Activated effector memory CD4-positive, alpha-beta T cell treated with Interleukin-2 at 50 U/mL for 16 hours (primary cell): ENCODE data around the gene MAP1LC3A.

Experiments used
- DNase-seq: peaks from one replicate; pipeline ENCODE4 v3.0.0-alpha.2; 2020

Gene MAP1LC3A

DNA sequence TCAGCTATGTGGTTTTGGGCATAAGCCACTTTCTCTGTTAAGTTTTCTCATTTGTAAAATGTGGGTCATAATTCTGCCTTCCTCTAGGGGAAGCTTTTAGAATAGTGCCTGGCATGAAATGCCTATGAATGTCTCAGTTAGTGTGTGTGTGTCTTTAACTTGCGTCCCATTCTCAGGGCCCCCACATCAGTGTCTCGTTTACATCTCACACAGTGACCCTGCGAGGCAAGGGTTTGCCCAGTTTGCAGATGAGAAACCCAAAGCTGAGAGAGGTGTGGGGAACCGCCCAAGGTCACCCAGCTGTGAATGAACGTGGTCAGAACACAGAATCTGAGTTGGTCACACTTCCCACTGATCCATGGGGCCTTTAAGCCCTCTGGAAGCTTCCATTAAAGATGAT, 28.2 kb upstream of the MAP1LC3A start:
- DNase-seq = no peak

DNA sequence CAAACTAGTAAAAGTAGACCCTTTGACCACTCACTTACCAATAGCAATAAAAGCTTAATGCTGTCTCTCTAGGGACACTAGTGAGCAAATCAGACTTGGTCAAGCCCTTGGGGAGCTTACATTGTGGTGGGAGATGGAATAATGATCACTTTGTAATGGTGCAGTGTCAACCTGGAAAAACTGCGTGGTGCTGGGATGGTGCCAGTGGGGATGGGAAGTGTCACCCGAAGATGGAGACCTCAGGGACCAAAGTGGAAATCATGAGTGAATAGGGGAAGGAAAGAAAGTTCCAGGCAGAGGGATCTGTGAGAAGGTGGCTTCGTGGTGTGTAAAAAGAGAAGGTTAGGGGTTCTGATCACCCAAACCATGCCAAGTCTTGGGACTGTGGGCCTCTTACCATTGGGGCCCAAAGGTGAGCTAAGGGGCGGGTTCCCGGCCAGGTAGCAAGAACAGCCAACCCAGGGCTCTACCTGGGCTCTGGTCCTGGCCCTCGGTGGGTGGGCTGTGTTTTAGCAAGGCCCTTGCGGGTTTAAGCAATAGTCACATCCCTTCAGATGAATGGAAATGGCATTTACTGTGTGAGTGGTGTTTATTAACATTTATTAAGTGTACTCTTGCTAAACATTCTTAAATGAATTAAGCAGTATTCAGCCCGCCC, 26.8 kb upstream of the MAP1LC3A start:
- no peak for DNase-seq

DNA sequence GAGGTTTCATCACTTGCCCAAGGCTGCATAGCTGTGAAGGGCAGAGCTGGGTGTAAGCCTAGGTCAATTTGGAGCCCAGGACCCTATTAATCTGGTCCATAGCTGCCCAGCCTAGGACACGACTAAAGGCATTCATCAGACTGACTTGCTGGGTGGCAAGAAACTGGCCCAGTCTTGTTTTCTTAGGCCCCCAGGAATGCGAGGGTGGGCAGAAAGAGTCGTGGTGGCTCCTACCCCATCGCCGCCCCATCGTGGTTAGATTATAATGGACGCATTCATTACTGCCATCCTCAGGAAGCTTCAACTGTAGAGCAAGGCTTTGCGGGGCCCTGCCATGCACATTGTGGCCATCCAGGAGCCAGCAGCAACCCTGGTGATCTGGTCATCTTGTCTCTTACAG, 26.2 kb upstream of the MAP1LC3A start:
- no peak for DNase-seq

DNA sequence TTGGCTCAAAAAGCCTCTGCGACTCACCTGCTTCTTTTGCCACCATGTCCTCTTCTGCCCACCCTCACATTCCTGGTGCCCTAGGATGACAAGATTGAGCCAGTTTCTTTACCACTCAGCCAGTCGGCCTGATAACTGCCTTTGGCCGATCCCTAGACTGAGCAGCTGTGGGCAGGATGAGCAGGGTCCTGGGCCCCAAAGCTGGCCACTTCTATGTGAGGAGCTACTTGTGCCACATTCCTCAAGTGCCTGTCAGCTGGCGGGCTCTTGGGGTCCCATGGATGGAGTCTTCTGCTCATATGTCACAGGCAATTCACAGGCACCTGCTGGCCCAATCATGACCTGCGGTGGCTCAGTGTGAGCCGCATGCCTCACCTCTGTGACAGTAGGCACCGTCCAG, 25.8 kb upstream of the MAP1LC3A start:
- DNase-seq = no peak

DNA sequence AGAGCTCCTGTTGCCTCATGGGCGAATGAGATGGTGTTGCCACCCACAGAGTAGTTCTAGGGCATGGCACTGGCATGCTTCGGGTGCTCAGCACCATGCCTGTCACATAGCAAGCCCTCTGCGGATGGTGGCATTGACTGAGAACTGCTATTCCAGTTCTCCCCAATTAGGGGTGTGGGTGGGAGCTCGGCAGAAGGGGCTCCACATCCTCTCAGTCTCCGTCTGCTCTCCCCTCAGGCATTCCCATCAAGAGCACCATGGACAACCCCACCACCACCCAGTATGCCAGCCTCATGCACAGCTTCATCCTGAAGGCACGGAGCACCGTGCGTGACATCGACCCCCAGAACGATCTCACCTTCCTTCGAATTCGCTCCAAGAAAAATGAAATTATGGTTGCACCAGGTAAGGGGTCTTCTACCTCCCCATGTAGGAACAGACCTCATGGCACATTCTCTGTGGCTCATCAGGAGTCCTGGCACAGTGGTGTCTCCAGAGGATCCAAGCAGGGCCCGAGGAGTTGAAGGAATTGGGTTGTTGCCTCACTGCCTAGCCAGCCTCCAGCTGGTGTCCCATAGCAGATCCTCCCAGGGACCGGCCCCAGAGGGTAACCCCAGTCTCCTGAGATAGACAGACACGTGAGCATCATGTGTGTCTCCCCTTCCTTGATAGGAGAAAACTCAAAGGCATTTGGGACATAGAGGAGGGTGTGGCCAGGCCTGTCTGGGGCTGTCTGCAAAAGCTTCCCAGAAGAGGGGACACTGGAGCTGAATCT, 23.9 kb upstream of the MAP1LC3A start:
- no peak for DNase-seq

DNA sequence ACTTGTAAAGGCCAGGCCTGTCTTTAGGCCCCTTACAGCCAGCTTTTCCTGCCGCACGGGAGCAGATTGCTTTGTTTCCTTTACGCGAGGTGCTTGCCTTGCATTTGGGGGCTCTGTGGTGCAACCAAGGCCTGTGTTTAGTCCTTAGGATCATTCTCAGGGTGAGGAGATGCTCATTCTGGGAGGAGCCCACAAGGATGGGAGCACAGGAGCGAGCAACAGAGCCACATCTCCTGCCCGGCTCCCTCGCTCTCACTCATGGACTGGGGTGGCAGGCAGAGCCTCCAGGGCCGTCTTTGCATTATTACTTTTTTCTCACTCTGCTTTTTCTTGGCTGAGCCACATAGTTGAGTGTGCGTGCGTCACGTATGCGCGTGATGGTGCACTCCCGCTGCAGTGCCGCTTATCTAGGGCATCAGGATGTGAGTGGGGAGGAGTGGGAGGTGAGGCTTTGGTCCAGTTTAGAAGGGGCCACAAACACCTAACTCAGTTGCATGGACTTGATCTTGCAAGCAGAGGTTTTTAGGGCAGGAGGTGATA, 23.1 kb upstream of the MAP1LC3A start:
- no peak for DNase-seq

DNA sequence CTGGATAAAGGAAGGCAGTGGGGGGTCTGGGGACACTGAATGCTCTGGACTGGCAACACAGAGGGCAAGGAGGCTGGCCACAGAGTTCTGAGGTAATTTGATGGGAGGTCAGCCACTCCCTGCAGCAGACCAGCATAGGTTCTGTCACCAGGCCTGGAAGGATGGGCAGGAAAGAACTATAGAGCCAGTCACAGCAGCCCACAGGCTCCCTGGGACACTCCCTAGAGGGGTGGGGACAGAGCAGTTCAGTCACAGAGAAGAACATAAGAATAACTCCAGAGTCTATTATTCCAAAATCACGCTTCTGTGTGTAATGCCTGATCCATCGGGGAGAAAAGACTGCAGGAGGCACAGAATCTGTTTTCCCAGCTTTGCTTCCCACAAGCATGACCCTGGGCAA, 22.7 kb upstream of the MAP1LC3A start:
- DNase-seq = no peak

DNA sequence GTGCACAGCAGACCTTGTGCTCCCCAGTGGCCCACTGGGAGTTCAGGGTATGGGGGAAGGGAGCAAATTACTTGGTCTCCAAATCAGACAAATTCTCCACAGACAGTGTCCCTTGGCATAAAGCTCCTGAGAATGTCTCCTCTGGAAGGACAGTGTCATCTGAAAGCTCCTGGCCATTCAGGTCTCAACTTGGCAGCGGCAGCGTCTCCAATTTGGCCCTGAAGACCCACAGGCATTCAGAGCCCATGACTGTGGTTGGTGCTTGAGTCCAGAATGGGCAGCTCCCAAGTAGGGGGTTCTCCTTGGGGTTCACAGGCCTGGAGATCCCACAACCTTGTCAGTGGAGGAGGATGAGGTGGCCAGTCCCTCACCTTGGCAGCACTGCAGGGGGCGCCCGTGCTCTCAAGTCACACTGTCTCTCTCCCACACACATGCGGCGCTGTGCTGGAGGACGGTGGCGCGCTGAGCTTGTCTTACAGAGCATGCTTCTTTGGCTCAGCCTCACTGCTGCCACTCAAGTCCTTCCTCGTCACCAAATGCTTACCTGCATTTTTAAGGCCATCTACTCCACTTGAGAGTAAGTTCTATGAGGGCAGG, 21.6 kb upstream of the MAP1LC3A start:
- no peak for DNase-seq

DNA sequence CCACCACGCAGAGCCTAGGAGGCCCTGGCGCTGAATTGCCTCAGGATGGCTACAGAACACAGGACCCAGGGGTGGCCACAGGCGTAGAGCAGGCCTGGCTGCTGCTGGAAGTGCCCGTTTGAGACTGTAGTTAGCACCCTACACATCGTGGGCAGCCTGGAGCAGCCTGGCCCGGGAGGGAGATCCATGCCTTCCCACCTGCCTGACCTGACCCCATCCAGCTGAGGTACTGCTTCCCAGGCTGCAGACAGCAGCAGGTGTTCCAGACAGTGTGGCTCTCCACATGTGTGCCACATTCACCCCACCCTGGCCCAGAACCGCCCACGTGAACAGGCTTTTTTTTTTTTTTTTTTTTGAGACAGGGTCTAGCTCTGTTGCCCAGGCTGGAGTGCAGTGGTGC, 20.9 kb upstream of the MAP1LC3A start:
- DNase-seq = no peak

DNA sequence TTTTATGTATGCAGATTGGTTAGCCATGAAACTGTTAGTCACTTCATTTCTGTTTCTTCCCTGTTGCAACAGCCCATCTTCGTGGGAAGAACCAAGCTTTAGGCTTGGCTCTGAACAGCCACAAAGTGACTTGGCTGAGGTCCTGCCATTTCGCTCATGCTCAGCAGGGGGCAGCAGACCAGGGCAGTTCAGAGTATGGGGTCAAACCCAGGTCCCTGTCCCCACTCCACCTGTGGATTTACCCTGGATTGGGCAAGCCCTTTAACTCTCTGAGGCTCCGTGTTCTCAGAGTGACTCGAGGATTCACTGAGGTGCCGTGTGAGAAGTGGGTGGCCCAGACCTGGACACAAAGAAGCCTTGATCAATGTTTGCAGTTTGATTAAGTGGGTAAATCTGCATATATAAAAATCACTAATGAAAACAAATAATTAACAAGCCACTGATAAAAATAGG, 19.8 kb upstream of the MAP1LC3A start:
- no peak for DNase-seq

DNA sequence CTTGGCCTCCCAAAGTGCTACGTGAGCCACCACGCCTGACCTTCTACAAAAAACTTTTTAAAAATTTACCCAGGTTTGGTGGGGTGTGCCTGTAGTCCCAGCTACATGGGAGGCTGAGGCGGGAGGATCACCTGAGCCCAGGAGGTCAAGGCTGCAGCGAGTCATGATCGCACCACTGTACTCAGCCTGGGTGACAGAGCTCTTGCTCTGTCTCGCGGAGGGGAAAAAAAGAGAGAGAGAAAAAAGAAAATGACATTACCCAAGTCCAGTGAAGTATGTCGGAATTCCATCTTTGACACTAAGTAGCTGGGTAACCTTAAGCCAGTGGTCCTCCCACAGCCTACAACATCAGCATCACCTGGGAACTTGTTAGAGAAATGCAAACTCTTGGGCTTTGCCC, 18.8 kb upstream of the MAP1LC3A start:
- DNase-seq = no peak

DNA sequence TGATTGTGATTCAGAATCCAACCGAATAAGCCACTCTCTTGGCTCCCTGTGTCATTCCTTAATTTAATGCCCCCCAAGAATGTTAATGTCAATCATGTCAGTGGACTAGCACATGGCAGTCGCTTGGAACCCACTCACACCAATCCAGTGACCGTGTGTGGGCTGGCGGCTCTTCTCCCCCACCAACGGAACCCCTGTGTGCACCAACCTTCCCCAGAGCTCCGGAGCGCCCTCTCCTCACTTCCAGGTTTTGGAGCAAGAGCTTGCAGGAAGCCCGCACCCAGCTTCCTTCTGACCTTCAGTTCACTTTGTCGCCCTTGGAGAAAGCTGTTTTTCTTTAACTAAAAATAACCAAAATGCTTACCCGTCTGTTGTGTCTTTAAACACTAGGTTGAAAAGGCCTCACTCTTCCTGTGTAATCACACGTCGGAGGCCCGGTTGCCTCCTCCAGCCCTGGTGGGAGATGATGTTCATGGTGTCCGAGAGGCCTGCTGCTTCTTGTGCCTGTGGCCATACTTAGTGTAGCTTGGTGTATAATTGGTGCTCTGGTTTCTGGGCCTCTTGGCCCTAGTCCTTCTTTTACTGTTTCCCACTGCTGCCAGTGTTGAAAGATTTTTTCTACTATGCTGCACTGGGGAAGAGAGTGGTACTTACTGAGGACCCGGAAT, 17.8 kb upstream of the MAP1LC3A start:
- no peak for DNase-seq

DNA sequence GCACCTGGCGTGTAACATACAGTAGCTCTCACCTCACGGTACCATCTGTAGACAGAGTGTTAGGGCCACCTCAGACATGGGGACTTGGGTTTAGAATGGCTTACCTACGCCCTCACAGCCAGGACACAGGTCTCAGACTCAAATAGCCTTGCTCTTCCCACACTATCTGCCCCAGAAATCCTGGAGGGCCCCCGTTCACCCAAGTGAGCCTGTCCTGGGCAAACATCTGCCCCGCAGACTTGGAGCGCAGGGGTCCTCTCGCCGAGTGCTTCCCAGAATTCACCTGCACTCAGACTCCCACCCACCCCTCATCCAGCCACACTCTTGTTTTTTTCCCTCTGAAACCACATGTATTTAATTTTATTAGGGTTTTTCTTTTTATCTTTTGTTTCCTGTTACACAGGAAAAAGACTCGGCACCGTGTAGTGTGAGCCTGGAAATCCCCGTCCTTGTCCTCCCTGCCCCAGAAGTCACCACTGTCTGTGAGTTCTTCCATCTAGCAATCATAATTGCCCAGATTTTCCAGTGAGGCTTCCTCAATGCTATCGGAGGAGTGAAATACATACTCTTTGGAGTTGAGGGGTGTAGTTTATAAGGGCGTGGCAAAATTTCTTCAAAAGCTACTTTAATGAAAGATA, 17.1 kb upstream of the MAP1LC3A start:
- no peak for DNase-seq

DNA sequence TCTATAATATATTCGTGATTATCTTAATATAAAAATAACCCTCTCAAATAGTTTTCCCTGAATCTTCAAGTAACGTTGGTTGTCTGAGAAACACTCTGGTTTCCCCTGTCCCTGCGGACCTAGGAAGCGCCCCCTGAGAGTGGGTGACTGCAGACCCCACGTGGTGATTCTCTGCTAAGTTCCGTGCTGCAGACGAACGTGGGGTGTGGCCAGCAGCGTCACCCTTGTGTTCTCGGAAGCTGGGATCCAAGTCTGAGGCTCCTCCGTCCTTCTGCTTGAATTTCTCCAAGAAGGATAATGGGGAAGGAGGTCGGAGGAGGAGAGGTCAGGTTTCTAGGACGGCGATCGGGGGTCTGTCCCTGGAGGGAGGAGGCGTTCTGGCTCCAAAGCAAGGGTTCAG, 16.6 kb upstream of the MAP1LC3A start:
- no peak for DNase-seq

DNA sequence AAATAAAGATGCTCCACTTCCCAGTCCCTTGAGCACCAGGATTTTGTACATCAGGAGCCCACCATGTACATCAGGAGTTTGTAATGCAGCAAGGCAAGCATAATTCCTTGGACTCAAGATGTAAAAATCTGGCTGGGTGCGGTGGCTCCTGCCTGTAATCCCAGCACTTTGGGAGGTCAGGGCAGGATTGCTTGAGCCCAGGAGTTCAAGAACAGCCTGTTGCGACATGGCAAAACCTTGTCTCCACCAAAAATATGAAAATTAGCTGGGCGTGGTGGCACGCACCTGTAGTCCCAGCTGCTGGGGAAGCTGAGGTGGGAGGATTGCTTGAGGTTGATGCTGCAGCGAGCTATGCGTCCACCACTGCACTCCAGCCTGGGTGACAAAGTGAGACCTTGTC, 16.1 kb upstream of the MAP1LC3A start:
- DNase-seq = no peak

DNA sequence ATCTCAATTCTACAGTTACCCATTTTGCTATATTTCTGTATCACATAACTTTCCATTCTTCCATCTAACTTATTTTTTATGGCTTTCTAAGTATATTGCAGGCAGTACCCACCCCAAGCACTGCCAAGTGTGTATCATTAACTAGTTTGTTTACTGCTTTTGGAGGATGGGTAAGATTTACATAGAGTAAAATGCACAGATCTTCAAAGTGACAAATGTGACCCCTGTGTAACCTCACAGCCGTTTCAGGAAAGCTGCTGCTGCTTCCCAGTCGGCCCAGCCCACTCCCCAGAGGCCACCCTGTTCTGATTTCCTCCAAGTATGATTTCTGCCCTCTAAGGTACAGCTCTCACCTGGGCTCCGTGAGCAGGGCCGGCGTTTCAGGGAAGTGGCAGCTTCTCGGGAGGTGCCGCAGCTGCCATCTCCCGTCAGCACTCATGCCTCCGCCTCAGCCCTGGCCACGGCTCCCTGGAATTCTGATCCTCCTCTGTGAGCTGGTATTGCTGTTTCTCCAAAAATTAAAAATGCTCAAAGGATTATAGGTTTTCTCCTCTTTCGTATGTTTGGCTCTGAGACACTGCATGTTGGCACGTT, 15.0 kb upstream of the MAP1LC3A start:
- DNase-seq = no peak

DNA sequence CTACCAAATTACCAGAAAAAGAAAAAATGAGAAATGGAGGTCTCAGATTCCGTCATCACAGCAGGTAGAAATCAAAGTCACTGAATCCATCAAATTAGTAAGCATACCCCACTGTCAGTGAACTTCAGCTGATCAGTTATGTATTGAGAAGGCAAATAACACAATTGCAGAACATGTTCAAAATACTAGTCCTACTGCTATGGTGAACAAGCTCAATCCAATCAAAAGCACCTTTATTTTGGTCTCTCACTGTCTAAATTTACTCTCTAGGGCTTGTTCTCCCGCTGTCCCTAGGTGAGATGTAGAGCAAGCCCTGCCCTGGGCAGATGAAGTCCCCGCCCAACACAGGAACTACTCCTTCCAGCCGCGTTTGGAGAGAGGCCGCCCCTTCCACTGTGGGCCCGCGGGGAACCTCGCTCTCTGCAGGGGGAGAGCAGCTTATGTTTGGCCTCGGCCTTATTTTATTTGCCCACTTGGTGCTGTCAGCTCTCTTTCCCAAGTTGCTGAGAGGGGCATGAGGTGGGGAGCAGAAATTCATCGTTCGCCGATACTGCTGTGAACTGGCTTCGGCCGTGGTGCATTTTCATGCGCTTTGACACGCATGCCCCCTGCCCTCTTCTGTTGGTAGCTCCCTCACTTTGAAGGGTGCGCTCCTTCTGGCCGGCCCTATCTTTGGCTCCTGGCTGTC, 14.3 kb upstream of the MAP1LC3A start:
- no peak for DNase-seq

DNA sequence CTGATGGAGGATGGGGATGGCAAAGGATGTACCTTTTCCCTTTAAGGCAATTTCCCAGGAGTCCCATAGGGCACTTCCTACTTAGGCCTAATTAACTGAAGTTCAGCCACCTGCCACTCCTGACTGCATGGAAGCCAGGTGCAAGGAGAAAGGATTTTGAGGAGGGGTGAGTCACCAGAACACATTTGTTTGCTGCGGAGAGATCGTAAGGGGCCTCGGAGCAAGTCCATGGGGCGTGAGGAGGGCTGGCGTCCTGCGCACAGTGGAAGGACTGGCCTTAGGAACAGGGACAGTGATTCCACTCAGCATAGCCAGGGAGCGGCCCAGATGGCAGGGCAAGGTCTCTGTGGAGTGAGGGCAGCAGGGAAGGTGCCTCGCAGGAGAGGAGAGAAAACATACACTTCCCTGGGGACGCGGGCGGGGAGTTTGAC, 11.8 kb upstream of the MAP1LC3A start:
- DNase-seq = no peak

DNA sequence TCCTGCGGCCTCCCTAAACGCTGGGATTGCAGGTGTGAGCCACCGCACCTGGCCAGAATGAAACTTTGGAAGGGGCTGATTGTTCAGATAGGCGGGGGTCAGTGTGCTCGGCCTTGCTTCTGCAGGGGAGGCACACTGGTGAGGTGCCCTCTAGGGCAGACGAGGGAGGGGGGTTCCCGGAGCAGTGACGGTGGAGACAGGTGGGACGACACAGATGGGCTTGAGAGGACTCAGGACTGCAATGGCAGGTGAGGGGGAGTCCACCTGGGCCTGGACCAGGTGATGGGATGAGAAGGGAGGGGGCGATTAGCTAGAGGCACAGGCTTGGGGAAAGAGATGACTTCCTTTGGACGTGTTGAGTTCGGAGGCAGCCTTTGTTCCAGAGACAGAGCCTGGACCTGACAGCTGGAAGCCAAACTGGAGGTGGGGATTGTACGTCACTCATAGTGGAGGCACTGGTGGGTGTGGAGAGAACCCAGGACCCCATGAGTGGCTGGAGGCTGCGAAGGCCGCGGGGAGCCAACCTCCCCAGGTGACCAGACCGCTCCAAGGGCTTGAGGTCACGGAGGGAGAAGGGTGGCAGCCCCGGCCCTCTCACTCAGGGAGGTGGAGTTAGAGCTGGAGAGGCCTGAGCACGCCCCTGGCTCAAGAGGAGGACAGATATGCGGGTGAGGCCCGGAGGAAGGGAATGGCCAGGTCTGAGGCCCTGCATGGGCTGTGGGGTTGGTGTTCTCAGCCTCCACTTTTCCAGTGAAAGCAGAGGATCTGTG, 10.5 kb upstream of the MAP1LC3A start:
- DNase-seq = no peak

DNA sequence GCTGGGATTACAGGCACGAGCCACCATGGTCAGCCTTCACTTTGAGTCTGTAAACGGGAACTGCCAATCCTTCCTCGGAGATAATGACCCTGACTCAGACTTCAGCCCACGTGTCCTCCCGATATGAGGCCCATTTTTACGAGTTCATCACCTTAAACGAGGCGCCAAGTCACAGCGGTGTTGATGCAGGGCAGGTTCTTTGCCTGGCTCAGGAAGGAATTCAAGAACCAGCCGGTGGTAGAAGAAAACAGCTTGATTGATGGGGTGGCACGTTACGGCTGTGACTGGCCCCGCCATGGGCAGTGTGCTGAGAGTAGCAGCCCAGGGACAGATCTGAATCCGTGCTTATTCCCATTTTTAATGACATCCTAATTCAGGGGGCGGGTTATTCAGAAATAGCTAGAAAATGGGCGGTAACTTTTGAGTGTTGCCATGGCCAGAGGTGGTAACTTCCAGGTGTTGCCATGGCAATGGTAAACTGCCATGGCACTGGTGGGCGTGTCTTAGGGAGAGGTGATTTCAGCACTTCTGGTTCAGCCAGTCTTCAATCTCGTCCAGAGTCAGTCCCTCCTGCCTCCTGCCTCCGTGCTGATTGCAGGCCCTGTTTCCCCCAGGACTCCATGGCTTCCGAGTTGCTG, 9.1 kb upstream of the MAP1LC3A start:
- no peak for DNase-seq

DNA sequence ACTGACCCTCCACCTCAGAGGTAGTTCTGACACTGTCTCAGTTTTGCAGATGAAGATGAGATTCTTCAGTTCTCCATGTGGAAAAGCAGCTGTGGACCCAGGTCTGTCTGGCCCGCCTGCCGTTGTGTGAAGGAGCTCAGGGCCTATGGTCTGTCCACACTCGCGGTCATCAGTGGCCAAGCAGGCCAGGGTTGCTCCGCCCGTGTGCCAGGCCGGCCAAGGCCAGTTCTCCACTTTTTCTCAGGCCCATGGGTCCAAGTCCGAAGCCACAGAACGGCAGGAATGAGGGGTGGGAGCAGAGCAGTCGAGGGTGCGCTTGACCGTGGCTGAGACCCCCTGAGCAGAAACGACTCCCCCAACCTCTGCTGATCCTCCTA, 8.6 kb upstream of the MAP1LC3A start:
- DNase-seq = no peak
